ENCODE results near the gene PLCG2. TPM values are rescaled to one million over a fixed set of nuclear protein-coding genes. Genes with fewer than 3 reads are reported as not detected.
"Not testable (repeated sequence)": the region's sequence is repeated elsewhere in the genome, so short reads cannot be mapped to it uniquely, and the experiment has no call there.

Gene PLCG2
- total RNA-seq, 2 experiments from 2014 or later = 11.0 to 13.3 TPM

DNA sequence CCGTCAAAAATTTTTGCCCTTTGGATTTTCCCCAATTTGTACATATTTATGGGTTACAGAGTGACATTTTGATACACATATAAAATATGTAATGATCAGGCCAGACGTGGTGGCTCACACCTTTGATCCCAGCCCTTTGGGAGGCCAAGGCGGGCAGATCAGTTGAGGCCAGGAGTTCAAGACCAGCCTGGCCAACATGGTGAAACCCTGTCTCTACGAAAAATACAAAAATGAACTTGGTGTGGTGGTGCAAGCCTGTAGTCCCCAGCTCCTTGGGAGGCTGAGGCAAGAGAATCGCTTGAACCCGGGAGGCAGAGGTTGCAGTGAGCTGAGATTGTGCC lies 37.7 kb upstream of the PLCG2 start:
- H3K27me3 Mint-ChIP-seq; H3K36me3 Mint-ChIP-seq (ENCODE audit: low read depth); POLR2A ChIA-PET; DNase-seq; H3K4me3 Mint-ChIP-seq; H3K27ac Mint-ChIP-seq; H3K9me3 Mint-ChIP-seq: not testable (repeated sequence)
- H3K4me1 Mint-ChIP-seq = peaks cover 34% of the 10 kb centered on the region
- CTCF ChIA-PET = interaction anchor here (1.1 to 1.7 kb wide), 4 partner anchors 12 to 480 kb away, joined by 3 to 8 read pairs (median 4); no protein-coding TSS in a partner anchor

DNA sequence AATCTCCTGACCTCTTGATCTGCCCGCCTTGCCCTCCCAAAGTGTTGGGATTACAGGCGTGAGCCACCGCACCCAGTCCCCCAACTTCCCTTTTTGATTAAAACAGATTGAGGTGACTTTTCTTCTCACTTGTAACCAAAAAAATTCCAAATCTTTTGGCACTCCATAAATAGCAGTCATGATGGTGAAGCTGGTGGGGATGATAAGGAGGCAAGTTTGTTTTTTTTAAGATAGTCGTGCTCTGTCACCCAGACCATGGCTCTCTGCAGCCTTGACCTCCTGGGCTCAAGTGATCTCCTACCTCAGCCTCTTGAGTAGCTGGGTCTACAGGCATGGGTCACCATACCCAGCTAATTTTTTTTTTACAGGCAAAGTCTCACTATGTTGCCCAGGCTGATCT lies 34.7 kb upstream of the PLCG2 start:
- ChIA-PET CTCF (interaction anchor here (0.6 kb wide), 1 partner anchor 22 kb away, joined by 3 read pairs; no protein-coding TSS in a partner anchor), POLR2A (no interaction called here)
- Mint-ChIP-seq H3K9me3 (peaks cover 3% of the 10 kb centered on the region), H3K36me3 (ENCODE audit: low read depth) (peaks cover 3% of the 10 kb centered on the region), H3K4me3 (no peak overlapping the region), H3K4me1 (peaks cover 39% of the 10 kb centered on the region), H3K27ac (no peak overlapping the region), H3K27me3 (no peaks in the 10 kb centered on the region)
- no peak for DNase-seq

- H3K27ac Mint-ChIP-seq = no peak overlapping the region
- H3K9me3 Mint-ChIP-seq = peaks cover 3% of the 10 kb centered on the region
- CTCF ChIA-PET = interaction anchor here (1.2 kb wide), 1 partner anchor 15 kb away, joined by 3 read pairs; no protein-coding TSS in a partner anchor
- H3K27me3 Mint-ChIP-seq = no peaks in the 10 kb centered on the region
- H3K4me1 Mint-ChIP-seq = peaks cover 39% of the 10 kb centered on the region
- peaks cover 3% of the 10 kb centered on the region for H3K36me3 Mint-ChIP-seq (ENCODE audit: low read depth)
- POLR2A ChIA-PET = no interaction called here
- H3K4me3 Mint-ChIP-seq = no peak overlapping the region
- DNase-seq = no peak
Measured at GRCh38 chr16:81744911-81745310, 34.2 kb upstream of the PLCG2 start.

- H3K36me3 Mint-ChIP-seq (ENCODE audit: low read depth) = peaks cover 3% of the 10 kb centered on the region
- H3K4me3 Mint-ChIP-seq = peak overlapping the region; percentile 74
- H3K27ac Mint-ChIP-seq = peak overlapping the region; percentile 76
- POLR2A ChIA-PET = no interaction called here
- CTCF ChIA-PET = interaction anchor here (1.2 kb wide), 1 partner anchor 16 kb away, joined by 3 read pairs; no protein-coding TSS in a partner anchor
- H3K27me3 Mint-ChIP-seq = no peaks in the 10 kb centered on the region
- peaks cover 3% of the 10 kb centered on the region for H3K9me3 Mint-ChIP-seq
- DNase-seq = peak; percentile 81
- peaks cover 31% of the 10 kb centered on the region for H3K4me1 Mint-ChIP-seq
Measured at GRCh38 chr16:81745704-81746558, 33.2 kb upstream of the PLCG2 start.

GRCh38 chr16:81746566-81746965 lies 32.5 kb upstream of the PLCG2 start:
- peaks cover 3% of the 10 kb centered on the region for H3K9me3 Mint-ChIP-seq
- H3K27ac Mint-ChIP-seq = no peak overlapping the region
- POLR2A ChIA-PET = no interaction called here
- CTCF ChIA-PET = no interaction called here
- H3K36me3 Mint-ChIP-seq (ENCODE audit: low read depth) = peaks cover 3% of the 10 kb centered on the region
- no peak for DNase-seq
- H3K27me3 Mint-ChIP-seq = no peaks in the 10 kb centered on the region
- H3K4me1 Mint-ChIP-seq = peaks cover 31% of the 10 kb centered on the region
- peak overlapping the region; percentile 74 for H3K4me3 Mint-ChIP-seq

GRCh38 chr16:81748476-81749198 lies 30.5 kb upstream of the PLCG2 start:
- Mint-ChIP-seq H3K4me1 (peaks cover 40% of the 10 kb centered on the region), H3K27ac (no peak overlapping the region), H3K36me3 (ENCODE audit: low read depth) (peaks cover 3% of the 10 kb centered on the region), H3K4me3 (no peak overlapping the region), H3K27me3 (no peaks in the 10 kb centered on the region), H3K9me3 (peaks cover 3% of the 10 kb centered on the region)
- POLR2A ChIA-PET = no interaction called here
- CTCF ChIA-PET = interaction anchor here (0.6 to 2.9 kb wide), 2 partner anchors 18 to 57 kb away, joined by 4 to 13 read pairs; no protein-coding TSS in a partner anchor
- peak; percentile 27 for DNase-seq

- no peaks in the 10 kb centered on the region for H3K27me3 Mint-ChIP-seq
- POLR2A ChIA-PET = interaction anchor here (1.3 to 1.5 kb wide), 3 partner anchors 26 to 438 kb away, joined by 3 read pairs; partner anchors contain the start of gene GAN
- H3K4me1 Mint-ChIP-seq = peaks cover 28% of the 10 kb centered on the region
- DNase-seq = peak; percentile 27
- no peak overlapping the region for H3K4me3 Mint-ChIP-seq
- no peaks in the 10 kb centered on the region for H3K9me3 Mint-ChIP-seq
- H3K27ac Mint-ChIP-seq = no peak overlapping the region
- CTCF ChIA-PET = interaction anchor here (0.7 to 2.5 kb wide), 7 partner anchors 16 to 606 kb away, joined by 3 to 9 read pairs (median 3); no protein-coding TSS in a partner anchor
- no peaks in the 10 kb centered on the region for H3K36me3 Mint-ChIP-seq (ENCODE audit: low read depth)
Measured at GRCh38 chr16:81752225-81752875, 26.7 kb upstream of the PLCG2 start.

DNA sequence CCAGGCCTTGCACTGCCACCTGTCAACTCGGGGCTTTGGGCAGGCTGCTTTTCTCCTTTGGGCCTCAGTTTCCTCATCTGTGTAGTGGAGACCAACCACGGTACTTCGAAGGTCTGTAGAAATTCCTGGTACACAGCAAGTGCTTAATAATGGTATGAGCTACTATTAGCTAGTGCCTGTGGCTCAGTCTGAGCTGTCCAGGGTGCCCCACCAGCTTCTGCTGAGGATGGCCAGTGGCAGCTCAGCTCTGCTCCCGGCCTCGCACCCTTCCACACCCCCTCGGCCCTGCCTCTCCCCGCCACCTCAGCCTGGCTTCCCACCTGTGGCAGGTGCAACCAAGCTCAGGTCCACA lies 26.2 kb upstream of the PLCG2 start:
- Mint-ChIP-seq H3K27me3 (peaks cover 1% of the 10 kb centered on the region), H3K9me3 (no peaks in the 10 kb centered on the region), H3K27ac (no peak overlapping the region), H3K4me3 (no peak overlapping the region), H3K4me1 (peaks cover 28% of the 10 kb centered on the region), H3K36me3 (ENCODE audit: low read depth) (no peaks in the 10 kb centered on the region)
- ChIA-PET CTCF (interaction anchor here (0.7 to 2.5 kb wide), 6 partner anchors 15 to 606 kb away, joined by 3 to 9 read pairs (median 3); no protein-coding TSS in a partner anchor), POLR2A (interaction anchor here (1.3 to 1.5 kb wide), 3 partner anchors 25 to 439 kb away, joined by 3 read pairs; partner anchors contain the start of gene GAN)
- DNase-seq = no peak

DNA sequence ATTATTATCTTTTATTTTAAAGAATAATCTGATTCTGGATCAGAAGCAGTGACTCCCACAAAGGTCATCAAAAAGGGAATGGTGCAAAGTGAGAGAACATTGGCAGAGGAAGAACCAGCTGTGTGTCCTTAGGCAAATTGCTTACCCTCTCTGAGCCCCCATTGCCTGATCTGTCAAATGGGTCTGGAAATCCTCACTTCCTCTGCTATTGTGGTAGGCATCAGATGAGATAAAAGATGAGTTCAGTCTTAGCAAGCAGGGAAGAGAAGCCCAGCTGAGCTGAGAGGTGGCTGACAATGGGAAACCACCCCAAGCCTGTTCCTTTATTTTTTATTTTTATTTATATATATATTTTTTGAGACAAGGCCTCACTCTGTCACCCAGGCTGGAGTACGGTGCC lies 24.2 kb upstream of the PLCG2 start:
- CTCF ChIA-PET = no interaction called here
- no peaks in the 10 kb centered on the region for H3K36me3 Mint-ChIP-seq (ENCODE audit: low read depth)

GRCh38 chr16:81755915-81756614 lies 23.0 kb upstream of the PLCG2 start:
- CTCF ChIA-PET = interaction anchor here (1.1 to 1.7 kb wide), 4 partner anchors 16 to 26 kb away, joined by 3 to 5 read pairs (median 4); no protein-coding TSS in a partner anchor
- no peak for DNase-seq
- Mint-ChIP-seq H3K4me3 (no peak overlapping the region), H3K36me3 (ENCODE audit: low read depth) (no peaks in the 10 kb centered on the region), H3K4me1 (peaks cover 17% of the 10 kb centered on the region), H3K27ac (no peak overlapping the region), H3K9me3 (no peaks in the 10 kb centered on the region), H3K27me3 (peaks cover 1% of the 10 kb centered on the region)
- POLR2A ChIA-PET = no interaction called here

More for the DNA sequence above, 24.2 kb upstream of the PLCG2 start:
- Mint-ChIP-seq H3K4me3 (no peak overlapping the region), H3K9me3 (no peaks in the 10 kb centered on the region), H3K27ac (no peak overlapping the region), H3K4me1 (peaks cover 18% of the 10 kb centered on the region), H3K27me3 (peaks cover 1% of the 10 kb centered on the region)
- no peak for DNase-seq
- POLR2A ChIA-PET = no interaction called here

GRCh38 chr16:81756615-81757356 lies 22.3 kb upstream of the PLCG2 start:
- ChIA-PET POLR2A (no interaction called here), CTCF (interaction anchor here (1.1 to 1.7 kb wide), 4 partner anchors 16 to 27 kb away, joined by 3 to 5 read pairs (median 4); no protein-coding TSS in a partner anchor)
- Mint-ChIP-seq H3K27me3 (peaks cover 1% of the 10 kb centered on the region), H3K36me3 (ENCODE audit: low read depth) (no peaks in the 10 kb centered on the region), H3K4me3 (no peak overlapping the region), H3K9me3 (no peaks in the 10 kb centered on the region), H3K27ac (no peak overlapping the region), H3K4me1 (peaks cover 12% of the 10 kb centered on the region)
- DNase-seq = no peak

DNA sequence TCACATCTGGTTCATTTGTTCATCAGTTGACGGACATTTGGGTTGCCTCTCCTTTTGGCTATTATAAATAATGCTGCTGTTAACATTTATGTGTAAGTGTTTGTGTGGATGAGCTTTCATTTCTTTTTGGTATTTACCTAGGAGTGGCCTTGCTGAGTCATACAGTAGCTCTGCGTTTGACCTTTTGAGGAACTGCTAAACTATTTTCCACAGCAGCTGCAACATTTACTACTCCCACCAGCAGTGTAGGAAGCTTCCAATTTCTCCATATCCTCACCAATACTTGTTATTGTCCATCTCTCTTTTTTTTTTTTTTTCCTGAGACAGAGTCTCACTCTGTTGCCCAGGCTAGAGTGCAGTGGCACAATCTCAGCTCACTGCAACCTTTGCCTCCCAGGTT lies 20.7 kb upstream of the PLCG2 start:
- H3K27ac Mint-ChIP-seq = no peak overlapping the region
- peaks cover 4% of the 10 kb centered on the region for H3K27me3 Mint-ChIP-seq
- peaks cover 4% of the 10 kb centered on the region for H3K4me1 Mint-ChIP-seq
- no peak overlapping the region for H3K4me3 Mint-ChIP-seq
- H3K36me3 Mint-ChIP-seq (ENCODE audit: low read depth) = no peaks in the 10 kb centered on the region
- ChIA-PET CTCF (interaction anchor here (0.7 kb wide), 2 partner anchors 8 to 354 kb away, joined by 3 read pairs; no protein-coding TSS in a partner anchor), POLR2A (no interaction called here)
- DNase-seq = no peak
- H3K9me3 Mint-ChIP-seq = no peaks in the 10 kb centered on the region

Measured in activated CD4-positive, alpha-beta memory T cell treated with anti-CD3 and anti-CD28 coated beads, Interleukin-2, amount 10 ng/mL, durations not matched to agents 7 days and 5 days (primary cell).